Measurements from ENCODE around the gene HOXB2.

Gene HOXB2

GRCh38 chr17:48570325-48571023 is 25.6 kb upstream of the HOXB2 start:
- peaks cover 4% of the 10 kb centered on the region; the same call in 1 of the 2 replicates for H4K20me1 ChIP-seq (ENCODE audit: insufficient read depth, low read length)
- no peak overlapping the region for H3K27ac ChIP-seq (ENCODE audit: low read length)
- H3K4me2 ChIP-seq (ENCODE audit: low read length), result no peak overlapping the region
- H3K4me1 ChIP-seq (ENCODE audit: low read length), result peaks cover 20% of the 10 kb centered on the region
- peaks cover 43% of the 10 kb centered on the region; the same call in 1 of the 2 replicates for H3K79me2 ChIP-seq (ENCODE audit: low read length)
- no peaks in the 10 kb centered on the region for H3K9me3 ChIP-seq (ENCODE audit: insufficient read depth, low read length)
- H2AFZ ChIP-seq (ENCODE audit: low read depth, low read length), result no peak overlapping the region
- H3K9ac ChIP-seq (ENCODE audit: low read length), result no peak overlapping the region
- peaks cover 48% of the 10 kb centered on the region for H3K36me3 ChIP-seq (replicated peaks; ENCODE audit: low read depth, low read length)
- H3K27me3 ChIP-seq (ENCODE audit: low read depth, low read length), result no peaks in the 10 kb centered on the region
- TF ChIP-seq EZH2phosphoT487 (IDR thresholded peaks at IDR 0.05; ENCODE audit: low read depth) (no peak), CTCF (IDR thresholded peaks at IDR 0.05; ENCODE audit: low read depth, low read length) (no peak)
- H3K4me3 ChIP-seq (ENCODE audit: low read length), result no peak overlapping the region

DNA sequence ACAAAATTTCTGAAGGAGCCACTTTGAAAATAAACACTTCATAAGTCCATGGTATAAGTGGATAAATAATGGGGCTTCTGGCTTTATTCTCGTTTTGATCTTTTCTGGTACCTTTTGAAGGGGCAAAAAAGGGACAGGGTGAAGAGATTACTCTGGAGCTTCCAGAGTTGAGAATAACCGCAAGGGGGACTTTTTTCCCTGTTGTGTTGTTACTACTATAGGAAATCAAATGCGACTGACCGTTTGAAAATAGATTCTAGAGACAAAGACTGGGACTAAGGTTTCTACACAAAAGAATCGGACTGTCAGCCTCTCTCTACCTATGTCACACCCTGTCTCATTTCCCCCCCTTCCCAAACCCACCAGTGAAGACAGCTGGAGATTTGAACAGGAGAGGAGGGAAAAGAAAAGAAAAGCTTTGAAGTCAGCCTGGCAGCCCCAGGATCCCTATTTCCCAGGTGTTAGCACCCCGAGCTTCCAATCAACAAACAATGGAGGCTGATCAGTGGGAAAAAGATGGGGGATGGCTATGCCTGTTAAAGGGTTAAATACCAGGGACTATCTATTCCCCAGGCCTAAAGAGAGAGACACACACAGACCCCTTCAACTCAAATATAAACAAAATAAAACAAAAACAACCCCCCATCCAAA is 24.9 kb upstream of the HOXB2 start:
- Histone ChIP-seq H3K36me3 (replicated peaks; ENCODE audit: low read depth, low read length) (peaks cover 46% of the 10 kb centered on the region), H3K9me3 (ENCODE audit: insufficient read depth, low read length) (no peaks in the 10 kb centered on the region), H2AFZ (ENCODE audit: low read depth, low read length) (no peak overlapping the region), H4K20me1 (ENCODE audit: insufficient read depth, low read length) (peaks cover 4% of the 10 kb centered on the region; the same call in 1 of the 2 replicates), H3K27me3 (ENCODE audit: low read depth, low read length) (no peaks in the 10 kb centered on the region), H3K79me2 (ENCODE audit: low read length) (peaks cover 38% of the 10 kb centered on the region; the same call in 1 of the 2 replicates), H3K4me1 (ENCODE audit: low read length) (peaks cover 22% of the 10 kb centered on the region), H3K4me3 (ENCODE audit: low read length) (no peak overlapping the region), H3K9ac (ENCODE audit: low read length) (no peak overlapping the region), H3K27ac (ENCODE audit: low read length) (no peak overlapping the region), H3K4me2 (ENCODE audit: low read length) (no peak overlapping the region)
- TF ChIP-seq EZH2phosphoT487 (IDR thresholded peaks at IDR 0.05; ENCODE audit: low read depth) (no peak), CTCF (IDR thresholded peaks at IDR 0.05; ENCODE audit: low read depth, low read length) (no peak)

DNA sequence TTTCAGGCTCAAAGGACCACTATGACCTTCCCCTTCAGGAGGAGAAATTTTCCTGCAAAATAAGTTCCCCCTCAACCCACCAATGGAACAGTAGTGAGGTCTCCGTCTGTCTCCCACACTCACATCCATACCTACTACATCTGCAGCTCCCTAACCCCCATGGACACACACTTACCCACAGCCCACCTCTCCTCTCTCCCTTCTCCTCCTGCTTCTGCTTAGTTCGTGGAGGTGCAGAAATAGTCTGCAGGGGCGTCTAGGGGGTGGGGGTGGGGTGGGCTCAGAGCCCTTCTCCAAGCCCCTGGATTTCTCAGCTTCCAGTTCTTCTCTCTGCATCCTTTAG is 24.3 kb upstream of the HOXB2 start:
- peaks cover 20% of the 10 kb centered on the region for H3K4me1 ChIP-seq (ENCODE audit: low read length)

More for the DNA sequence above, 24.3 kb upstream of the HOXB2 start:
- TF ChIP-seq CTCF (IDR thresholded peaks at IDR 0.05; ENCODE audit: low read depth, low read length) (no peak), EZH2phosphoT487 (IDR thresholded peaks at IDR 0.05; ENCODE audit: low read depth) (no peak)
- Histone ChIP-seq H4K20me1 (ENCODE audit: insufficient read depth, low read length) (peaks cover 4% of the 10 kb centered on the region; the same call in 1 of the 2 replicates), H3K4me2 (ENCODE audit: low read length) (no peak overlapping the region), H3K79me2 (ENCODE audit: low read length) (peaks cover 40% of the 10 kb centered on the region; the same call in 1 of the 2 replicates), H3K4me3 (ENCODE audit: low read length) (no peak overlapping the region), H3K27ac (ENCODE audit: low read length) (no peak overlapping the region), H3K9me3 (ENCODE audit: insufficient read depth, low read length) (no peaks in the 10 kb centered on the region), H2AFZ (ENCODE audit: low read depth, low read length) (no peak overlapping the region), H3K27me3 (ENCODE audit: low read depth, low read length) (no peaks in the 10 kb centered on the region), H3K36me3 (replicated peaks; ENCODE audit: low read depth, low read length) (peaks cover 44% of the 10 kb centered on the region), H3K9ac (ENCODE audit: low read length) (no peak overlapping the region)

Data from OCI-LY3 (cell line).